ENCODE measurements around the gene PAQR4.

The PAQR4 gene

DNA sequence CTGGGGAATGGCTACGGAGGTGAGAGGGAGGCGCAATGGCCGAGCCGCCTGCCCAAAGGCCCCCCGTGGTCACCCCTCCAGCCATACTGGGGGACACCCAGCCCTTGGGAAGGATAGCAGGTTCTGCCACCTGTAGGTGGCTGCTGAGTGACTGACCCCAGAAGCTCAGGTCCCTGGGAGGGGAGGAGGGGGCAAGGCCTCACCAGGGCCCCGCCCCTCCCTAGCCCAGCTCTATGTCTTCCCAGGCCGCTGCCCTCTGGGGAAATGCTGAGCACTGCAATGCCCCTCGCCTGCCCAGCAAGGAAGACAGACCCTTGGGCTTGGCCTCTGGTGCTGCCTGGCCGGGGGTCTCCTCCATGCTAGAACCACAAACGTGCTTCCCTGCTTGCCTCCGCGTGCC lies 32.2 kb downstream of the PAQR4 start:
- FAIRE-seq (no peak), DNase-seq (ENCODE audit: insufficient read length, low spot score) (no peak)

DNA sequence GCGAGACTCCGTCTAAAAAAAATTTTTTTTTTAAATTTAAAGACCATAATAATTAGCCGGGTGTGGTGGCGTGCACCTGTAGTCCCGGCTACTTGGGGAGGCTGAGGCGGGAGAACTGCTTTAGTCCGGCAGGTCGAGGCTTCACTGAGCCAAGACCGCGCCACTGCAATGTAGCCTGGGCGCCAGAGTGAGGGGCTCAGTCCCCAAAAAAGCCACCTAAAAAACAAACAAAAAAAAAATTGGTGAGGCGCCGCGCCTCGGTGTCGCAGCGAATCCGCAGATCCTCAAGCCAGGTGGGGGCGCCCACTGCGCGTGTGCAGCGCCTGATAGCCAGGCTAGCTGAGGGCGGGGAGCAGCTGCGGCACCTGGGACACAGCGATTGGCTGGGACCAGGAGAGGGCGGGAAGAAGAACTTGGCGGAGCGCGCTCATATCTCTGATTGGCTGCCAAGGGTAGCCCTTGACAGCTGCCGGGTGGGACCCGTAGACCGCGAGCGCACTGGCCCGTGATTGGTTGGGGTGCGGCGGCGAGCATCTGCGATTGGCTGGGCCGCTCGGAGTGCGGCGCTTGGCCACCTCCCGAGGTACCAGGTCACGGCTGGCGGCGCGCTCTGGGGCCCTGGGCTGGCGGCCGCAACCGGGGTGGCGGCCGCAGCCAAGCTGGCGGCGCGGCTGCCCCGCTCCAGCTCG lies 34.6 kb downstream of the PAQR4 start:
- DNase-seq (ENCODE audit: insufficient read length, low spot score): peak; percentile 99
- peak; percentile 99 for FAIRE-seq

DNA sequence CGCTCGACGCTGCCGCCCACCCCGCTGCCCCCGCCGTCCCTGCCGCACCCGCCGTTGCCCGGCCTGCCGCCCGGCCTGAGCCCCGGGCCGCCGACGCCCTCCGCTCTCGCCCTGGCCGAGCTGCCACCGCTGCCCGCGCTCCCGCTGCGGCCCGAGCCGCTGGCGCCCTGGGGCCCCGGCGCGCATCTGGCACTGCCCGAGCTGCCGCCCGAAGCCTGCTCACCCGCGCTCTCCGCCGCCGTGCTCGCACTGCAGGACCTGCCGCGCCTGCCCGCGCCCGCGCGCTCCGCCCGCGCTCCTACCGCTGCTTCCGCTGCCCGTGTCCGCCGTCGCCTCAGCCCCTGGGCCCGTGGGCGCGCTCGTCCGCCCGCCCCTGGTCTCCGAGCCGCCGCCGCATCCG lies 35.2 kb downstream of the PAQR4 start:
- no peak for FAIRE-seq
- no peak for DNase-seq (ENCODE audit: insufficient read length, low spot score)

DNA sequence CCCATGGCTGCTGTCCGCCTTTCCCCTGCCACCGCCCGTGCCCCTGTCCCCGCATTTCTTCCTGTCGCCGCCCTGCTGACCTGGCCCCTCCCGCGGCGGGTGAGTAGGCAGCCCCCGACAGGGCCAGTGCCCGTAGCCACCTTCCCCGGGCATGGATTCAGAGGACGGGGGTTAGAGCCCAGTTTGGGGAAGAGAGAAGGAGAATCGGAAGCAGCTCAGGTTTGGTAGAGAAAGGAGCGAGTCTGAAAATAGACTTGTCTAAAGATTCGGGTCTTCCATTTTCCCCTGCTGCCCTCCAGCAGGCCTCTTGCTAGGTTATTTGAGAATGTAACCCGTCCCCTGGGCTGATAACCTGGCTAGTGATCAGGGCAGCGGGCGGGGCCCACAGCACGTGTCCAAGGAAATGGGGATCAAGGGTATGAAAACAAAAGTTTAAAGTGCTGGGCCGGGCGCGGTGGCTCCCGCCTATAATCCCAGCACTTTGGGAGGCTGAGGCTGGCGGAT lies 35.7 kb downstream of the PAQR4 start:
- peak; percentile 40 for FAIRE-seq
- DNase-seq (ENCODE audit: insufficient read length, low spot score): no peak

DNA sequence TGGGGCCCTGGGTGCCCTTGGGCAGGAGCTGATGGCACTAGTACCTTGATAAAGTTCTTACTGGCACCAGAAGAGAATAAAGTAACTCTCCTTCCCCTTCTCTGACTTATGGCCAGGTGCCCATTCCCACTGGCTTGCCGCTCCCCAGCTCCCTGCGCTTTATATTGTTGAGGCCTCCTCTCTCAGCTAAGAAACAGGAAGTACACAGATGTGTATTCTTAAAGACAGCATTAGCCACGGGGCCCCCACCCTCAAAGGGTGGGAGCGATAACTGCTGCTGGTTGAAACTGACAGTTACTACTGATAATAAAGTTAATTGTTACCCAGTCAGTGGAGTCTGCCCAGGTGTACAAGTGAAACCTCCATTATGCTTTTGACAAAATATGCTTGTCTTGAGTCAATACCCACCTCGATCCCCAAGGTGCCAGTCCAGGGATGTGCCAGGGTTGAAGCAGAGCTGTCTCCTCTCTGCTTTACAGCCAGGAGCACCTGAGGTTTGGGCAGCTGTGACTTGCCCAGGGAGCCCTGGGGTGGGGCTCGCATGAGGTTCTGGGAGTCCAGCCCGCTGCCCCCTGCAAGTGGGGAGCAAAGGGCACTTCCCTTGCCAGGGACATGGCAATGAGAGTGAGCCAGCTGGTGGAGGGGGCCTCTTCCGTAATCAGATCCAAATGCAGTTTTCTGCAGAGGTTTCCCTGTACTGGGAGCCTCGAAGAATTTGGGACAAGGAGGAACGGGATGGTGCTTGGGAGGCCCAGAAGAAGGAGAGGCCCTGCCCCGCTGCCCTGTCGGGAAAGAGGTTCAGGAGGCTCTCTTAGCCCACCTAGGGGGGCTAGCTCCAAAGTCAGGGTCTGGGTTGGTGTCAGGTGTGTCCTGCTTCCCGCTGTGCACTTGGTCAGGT lies 38.2 kb downstream of the PAQR4 start:
- DNase-seq (ENCODE audit: insufficient read length, low spot score) (peak; percentile 69), FAIRE-seq (peak; percentile 94)

DNA sequence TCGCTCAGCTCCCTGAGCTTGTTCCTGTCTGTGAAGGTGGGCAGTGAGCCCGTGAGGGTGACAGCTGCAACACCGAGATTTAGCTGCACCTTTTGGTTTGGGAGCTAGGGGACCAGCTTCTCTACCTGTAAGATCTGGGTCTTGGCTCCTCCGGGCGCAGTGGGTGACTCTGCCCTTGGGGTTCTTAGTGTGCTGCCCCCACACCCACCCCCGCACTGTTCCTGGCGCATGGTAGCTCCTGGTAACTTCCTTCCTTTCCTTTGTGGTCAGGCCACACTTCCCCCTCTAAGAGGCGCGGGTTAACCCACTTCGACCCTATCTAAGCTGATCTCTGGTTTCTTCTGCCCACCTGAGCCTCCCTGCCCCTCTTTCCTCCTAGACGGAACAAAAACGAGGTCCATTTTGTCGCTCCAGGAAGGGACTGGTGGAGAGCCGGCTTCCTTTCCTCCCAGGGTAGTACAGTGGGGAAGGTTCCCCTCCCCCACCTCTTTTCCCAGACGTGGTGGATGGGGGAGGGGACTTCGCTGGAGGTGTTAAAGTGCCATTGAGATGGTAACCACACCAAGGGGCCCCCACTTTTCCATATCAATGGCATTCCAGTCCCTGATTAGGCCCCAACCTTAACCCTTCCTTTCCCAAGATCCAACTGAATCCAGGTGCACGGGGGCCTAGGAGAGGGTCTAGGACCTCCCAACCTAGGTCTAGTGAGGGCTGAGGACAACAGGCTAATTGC lies 39.0 kb downstream of the PAQR4 start:
- DNase-seq (ENCODE audit: insufficient read length, low spot score): no peak
- peak; percentile 44 for FAIRE-seq

DNA sequence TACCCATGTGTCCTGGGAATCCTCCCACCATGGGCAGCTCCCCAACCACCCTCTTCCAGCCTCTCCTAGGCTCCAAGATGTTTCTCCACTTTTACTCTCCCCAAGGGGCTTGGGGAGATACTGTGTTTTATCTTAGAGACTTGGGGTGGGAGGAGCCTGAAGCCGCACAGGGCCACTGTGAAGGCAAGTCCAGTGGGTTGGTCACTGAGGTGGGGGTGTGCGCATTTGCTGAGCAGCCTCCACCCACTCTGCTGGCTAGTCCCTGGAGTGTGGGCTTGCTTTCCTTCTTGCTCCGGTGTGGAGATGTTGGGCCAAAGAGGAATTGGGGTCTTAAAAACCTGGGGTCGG lies 39.5 kb downstream of the PAQR4 start:
- DNase-seq (ENCODE audit: insufficient read length, low spot score): no peak
- FAIRE-seq: no peak

DNA sequence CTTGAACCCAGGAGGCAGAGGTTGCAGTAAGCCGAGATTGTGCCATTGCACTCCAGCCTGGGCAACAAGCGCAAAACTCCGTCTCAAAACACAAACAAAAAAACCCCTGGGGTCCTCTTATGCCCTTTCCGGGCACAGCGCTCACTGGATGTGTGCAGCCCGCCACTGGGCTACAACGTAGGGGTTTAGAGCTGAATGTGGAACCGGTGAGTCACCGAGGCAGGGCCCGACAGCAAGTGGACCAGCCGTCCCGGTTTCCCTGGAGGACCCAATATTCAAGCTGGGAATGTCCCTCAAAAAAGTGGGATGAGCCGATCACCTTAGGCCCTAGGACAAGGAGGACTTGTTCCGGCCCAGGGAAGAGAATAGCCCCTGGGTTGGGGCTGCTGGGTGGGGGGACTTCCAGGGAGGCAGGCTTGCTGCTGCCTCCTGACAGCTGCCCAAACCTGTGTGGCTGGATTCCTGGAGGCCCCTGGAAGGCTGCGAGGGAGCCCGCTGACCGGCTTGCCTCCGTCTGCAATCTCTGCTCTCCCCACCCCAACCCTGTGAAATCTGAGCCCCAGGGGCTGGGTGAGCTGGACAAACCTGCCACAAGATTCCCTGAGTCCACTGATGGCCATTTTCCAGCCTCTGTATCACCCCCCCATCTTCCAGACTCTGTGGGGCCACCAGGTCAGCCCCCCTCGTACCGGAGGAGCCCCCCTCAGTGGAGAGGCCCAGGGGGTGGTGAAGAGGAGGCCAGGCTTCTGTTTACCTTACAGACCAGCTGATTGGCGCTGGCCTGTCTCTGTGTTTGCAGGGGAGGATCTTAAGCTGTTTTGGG lies 40.6 kb downstream of the PAQR4 start:
- DNase-seq (ENCODE audit: insufficient read length, low spot score): no peak

DNA sequence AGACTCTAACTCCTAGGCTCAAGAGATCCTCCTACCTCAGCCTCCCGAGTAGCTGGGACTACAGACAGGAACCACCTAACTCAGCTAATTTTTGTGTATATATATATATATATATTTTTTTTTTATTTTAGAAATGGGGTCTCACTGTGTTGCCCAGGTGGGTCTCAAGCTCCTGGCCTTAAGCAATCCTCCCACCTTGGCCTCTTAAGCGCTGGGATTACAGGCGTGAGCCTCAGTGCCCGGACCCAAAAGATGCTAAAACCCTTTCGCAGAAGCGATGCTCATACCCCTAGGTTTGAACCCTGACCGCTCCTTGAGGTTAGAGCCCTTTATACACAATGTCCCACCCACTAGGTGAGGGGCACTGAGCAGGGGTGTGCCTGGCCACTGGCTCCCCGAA lies 41.4 kb downstream of the PAQR4 start:
- no peak for DNase-seq (ENCODE audit: insufficient read length, low spot score)
- no peak for FAIRE-seq

More for the DNA sequence above, 40.6 kb downstream of the PAQR4 start:
- FAIRE-seq: no peak

DNA sequence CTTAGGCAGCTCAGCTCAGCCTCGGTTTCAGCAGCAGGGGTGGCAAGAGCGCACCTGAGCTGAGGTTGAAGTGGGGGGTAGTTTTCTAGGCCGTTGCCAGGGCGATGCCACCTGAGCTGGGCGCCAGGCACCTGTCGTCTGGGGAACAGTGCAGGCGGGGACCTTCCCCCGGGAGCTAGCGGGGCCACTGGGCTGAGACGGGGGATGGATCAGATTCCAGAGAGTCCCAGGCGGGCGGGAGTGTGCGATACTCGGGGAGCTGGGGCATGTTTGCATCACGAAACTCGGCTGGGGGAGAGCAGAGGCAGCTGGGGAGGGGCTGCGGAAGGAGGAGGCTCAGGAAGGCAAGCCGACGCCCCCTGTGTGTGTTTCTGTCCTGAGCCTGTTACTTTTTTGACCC lies 43.1 kb downstream of the PAQR4 start:
- FAIRE-seq (no peak), DNase-seq (ENCODE audit: insufficient read length, low spot score) (no peak)

DNA sequence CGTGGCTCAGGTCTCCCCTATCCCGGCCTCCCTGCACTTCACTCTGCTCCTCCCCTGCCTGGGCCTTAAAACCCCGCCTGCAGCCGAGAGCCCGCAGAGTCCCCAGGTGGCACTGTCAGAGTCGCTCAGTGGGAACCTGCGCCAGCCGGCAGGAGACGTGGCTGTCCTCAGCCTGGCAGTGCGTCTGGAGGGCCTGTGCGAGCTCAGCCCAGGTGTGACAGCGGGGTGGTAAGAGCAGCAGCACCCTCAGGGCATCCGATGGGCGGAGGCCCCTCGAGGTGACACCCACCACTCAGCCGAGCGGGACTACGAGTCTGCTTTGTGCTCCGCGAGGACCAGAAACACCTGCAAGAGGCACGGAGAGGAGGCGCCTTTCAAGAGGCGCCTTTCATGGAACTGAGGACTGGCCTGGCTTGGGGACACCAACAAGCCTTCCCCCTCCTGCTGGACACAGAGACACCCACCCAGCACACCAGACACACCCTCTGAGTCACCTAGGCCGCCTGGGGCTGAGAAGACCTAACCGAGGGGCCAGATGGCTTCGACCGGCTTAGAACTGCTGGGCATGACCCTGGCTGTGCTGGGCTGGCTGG lies 43.8 kb downstream of the PAQR4 start, which contains the start of gene CLDN9:
TSS of gene CLDN9 (plus strand) at position 96 of the 593 bp plus-strand sequence. CDS start at position 536, 440 bp downstream.
- FAIRE-seq: no peak

DNA sequence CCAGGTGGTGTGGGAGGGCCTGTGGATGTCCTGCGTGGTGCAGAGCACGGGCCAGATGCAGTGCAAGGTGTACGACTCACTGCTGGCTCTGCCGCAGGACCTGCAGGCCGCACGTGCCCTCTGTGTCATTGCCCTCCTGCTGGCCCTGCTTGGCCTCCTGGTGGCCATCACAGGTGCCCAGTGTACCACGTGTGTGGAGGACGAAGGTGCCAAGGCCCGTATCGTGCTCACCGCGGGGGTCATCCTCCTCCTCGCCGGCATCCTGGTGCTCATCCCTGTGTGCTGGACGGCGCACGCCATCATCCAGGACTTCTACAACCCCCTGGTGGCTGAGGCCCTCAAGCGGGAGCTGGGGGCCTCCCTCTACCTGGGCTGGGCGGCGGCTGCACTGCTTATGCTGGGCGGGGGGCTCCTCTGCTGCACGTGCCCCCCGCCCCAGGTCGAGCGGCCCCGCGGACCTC lies 44.4 kb downstream of the PAQR4 start:
- FAIRE-seq: no peak
- no peak for DNase-seq (ENCODE audit: insufficient read length, low spot score)

More for the DNA sequence above, 43.8 kb downstream of the PAQR4 start, which contains the start of gene CLDN9:
- no peak for DNase-seq (ENCODE audit: insufficient read length, low spot score)

DNA sequence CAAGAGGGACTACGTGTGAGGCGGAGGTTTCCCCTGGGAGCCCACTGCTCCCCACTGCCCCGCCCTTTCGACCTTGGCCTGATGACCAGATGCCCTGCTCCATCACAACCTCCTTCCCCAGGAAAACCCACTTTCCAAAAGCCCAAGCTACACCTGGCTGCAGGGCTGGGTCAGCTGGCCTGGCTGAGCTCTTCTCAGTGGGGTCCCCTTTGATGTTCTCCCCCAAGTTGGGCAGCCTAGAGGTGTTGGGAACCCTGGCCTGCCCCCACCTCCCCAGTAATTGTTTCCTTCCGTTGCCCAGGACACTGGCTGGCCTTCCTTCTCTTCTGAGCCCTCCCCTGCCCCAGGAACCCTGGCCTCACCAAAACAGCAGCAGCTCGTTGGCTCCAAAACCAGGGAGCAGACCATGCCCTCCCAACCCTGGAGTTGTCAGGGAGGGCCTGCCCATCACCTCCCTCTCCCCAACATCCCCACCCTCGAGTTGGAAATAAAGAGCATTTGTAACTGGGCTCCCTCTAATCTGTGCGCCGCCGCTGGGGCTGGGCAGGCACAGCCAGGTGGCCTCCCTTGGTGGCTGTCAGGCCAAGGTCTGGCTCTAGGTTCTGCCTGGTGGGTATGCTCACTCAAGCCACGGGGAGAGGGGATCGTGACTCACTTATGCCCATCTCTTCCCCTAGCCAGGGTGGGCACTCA lies 45.0 kb downstream of the PAQR4 start:
- FAIRE-seq (no peak), DNase-seq (ENCODE audit: insufficient read length, low spot score) (no peak)

DNA sequence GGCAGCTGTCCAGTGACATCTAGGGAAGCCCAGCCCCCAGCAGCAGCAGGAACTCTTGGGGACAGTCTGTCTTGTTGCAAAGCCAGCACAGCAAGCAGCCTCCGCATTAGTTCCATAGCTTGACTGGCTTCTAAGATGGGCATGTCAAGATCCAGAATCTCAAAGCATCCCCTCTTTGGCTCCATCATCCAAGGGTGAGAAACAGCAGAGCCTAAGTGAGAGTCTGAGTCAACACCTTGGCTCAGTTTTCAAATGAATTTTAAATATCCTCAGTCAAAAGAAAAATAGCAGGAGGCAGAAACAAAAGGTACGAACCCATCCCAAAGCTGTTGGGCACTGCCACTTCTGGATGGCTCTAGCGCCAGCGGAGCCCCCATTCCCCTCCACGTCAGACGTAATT lies 45.8 kb downstream of the PAQR4 start:
- FAIRE-seq: no peak
- DNase-seq (ENCODE audit: insufficient read length, low spot score): no peak

DNA sequence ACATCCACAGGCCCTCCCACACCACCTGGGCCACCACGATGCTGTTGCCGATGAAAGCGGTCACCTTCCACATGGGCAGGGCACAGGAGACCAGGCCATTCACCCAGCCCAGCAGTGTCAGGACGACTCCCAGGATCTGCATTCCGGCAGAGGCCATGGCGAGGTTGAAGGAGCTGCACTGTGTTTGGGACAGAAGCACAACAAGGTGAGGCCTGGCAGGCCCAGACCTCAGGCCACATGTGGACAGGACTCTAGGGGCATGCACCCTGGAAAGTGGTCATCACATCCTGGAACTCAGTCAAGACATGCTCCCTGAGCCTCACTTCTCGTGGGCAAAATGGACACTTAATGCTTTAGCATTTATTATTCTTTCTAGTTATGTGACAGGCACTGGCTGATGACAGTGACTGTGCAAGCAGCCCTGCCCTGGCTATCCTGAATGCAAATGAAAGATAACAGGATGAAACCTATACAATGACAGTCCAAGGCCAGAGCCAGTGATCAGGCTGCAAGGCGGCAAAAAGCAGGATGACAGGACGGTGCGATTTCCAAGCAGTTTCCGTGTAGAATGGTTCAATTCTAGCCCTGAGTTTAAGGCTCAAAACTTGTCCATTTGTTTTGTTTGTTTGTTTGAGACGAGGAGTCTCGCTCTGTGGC lies 46.8 kb downstream of the PAQR4 start:
- FAIRE-seq: no peak

DNA sequence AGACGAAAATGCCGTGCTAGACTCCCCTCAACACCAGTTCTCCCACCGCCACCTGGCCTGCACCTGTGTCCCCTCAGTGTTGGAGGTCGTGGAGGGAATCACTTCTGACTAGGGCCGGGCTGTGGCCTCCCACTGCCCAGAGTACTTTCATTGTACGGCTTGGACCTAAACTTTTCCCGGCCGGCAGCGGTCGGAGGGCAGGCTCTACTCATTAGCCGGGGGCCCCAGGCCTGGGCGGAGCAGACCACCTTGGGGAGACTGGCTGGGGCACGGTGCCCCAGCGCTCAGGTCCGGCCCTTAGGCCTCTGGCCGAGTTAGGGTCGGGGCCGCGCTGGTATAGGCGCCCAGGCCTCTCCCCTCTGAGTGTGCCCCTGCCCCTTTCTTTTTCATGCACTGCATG lies 48.2 kb downstream of the PAQR4 start:
- DNase-seq (ENCODE audit: insufficient read length, low spot score): no peak
- no peak for FAIRE-seq

More for the DNA sequence above, 46.8 kb downstream of the PAQR4 start:
- DNase-seq (ENCODE audit: insufficient read length, low spot score): no peak

DNA sequence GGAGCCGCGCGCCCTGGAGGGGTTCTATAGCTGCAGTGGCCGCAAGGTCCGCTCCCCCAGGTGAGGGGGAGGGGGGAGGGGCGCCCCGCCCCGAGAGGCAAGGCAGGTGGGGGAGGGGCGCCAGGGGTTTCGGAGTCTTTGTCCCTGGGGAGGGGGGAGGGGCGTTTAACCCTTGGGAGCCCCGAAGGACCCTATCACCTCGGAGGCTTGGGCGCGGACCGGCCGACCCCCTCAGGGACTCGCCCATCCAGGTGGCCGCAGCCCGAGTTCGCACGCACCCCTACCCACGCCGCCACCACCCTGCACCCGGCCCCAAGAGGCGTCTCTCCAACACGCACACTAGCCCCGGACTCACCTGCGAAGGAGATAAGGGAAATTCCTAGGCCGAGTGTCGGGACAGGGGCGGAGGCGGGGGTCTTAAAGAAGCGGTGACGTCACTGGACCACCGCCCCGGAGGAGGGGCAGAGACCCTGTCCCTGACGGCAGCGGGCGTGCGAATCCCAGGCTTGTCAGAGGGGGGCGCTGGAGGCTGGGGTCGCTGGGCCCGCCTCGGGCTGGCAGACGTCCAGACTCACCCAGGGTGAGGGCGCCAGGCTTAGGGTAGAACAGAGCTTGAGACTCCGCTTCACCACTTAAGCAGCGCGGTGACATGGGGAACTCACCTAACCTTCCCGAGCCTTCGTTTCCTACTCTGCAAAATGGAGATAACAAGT lies 48.8 kb downstream of the PAQR4 start, which contains the start of gene CLDN6:
TSS of gene CLDN6 (minus strand) at position 390 of the 713 bp plus-strand sequence. CDS start 2,162 bp downstream, outside the sequence.
- FAIRE-seq (no peak), DNase-seq (ENCODE audit: insufficient read length, low spot score) (no peak)

All from GM19239 (cell line).